Ovary (tissue), 3 donors: ENCODE results near the gene CRYBG2.

Experiments
- EP300 ChIP-seq: sonication (generic); formaldehyde crosslinking; IDR thresholded peaks from one replicate; pipeline ENCODE4 v1.6.1; 2017; ENCODE audit warnings: antibody characterized with exemption
- POLR2A ChIP-seq: fragments of 450-650 bp; IDR thresholded peaks from one replicate; pipeline ENCODE4 v1.6.1; 2017; ENCODE audit warnings: antibody characterized with exemption, mild to moderate bottlenecking, moderate library complexity
- TF ChIP-seq, protein P1 (sequence below), 3 donors: fragments of 450-650 bp in 2 of 3; fragments of 200-600 bp in 1 of 3; IDR thresholded peaks; one replicate each; pipeline versions ENCODE4 v1.5.1 to v1.8.0; 2016 to 2022; ENCODE audit warnings: antibody characterized with exemption in 3 of 3, mild to moderate bottlenecking in 1 of 3
- donor health status: DM: no; HTN: no; CAD: no.

DNA sequence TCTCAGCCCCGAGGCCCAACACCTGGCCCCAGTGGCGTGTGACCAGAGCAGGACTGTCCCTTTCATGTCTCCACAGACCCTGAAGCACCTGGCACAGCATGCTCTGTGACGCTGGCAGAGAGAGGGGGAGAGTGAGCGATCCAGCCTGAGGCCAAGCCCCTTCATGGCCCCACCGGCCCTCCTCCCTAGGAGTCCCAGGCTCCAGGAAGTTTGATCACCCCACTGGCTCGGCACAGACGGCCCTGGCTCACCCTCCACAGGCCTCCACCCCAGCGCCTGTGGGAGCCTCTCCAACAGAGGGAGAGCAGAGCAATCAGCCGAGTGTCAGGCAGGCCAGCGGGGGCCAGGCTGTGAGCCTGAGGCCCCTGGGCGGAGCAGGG is 63.1 kb downstream of the CRYBG2 start:
- TF ChIP-seq, protein P1, sequence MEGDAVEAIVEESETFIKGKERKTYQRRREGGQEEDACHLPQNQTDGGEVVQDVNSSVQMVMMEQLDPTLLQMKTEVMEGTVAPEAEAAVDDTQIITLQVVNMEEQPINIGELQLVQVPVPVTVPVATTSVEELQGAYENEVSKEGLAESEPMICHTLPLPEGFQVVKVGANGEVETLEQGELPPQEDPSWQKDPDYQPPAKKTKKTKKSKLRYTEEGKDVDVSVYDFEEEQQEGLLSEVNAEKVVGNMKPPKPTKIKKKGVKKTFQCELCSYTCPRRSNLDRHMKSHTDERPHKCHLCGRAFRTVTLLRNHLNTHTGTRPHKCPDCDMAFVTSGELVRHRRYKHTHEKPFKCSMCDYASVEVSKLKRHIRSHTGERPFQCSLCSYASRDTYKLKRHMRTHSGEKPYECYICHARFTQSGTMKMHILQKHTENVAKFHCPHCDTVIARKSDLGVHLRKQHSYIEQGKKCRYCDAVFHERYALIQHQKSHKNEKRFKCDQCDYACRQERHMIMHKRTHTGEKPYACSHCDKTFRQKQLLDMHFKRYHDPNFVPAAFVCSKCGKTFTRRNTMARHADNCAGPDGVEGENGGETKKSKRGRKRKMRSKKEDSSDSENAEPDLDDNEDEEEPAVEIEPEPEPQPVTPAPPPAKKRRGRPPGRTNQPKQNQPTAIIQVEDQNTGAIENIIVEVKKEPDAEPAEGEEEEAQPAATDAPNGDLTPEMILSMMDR (IDR thresholded peaks at IDR 0.05) = no peak
- TF ChIP-seq POLR2A (no peak), EP300 (no peak)
